ENCODE measurements around the gene APIP.

The APIP gene

DNA sequence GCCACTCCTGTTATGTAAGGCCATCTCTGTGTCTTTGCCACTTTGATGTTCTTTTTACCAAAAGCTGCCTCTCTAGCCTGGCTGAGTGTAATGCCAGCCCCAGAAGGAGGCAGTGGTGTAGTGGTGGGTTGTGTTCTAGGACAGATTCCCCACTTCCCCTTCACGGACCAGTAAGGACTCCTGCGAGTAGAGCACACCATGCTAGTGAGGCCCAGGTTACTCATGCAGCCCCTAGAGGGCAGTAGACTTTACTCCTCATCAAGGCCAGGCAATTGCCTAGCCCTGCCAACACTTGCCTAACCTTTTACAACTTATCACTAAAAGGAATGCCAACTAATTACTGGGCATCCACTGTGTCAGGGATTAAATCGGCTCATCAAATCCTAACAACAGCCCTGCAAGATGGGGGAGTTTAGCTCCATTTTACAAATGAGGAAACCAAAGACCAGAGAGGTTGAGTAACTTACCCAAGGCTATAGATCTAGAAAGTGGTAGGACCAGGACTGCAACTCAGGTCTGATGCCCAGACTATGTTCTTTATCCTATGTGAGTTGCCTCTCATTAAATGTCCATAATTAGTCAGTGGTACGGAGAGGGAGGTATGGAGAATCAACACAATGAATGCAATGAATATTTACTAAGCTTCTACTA lies 75.3 kb downstream of the APIP start:
- DNase-seq (ENCODE audit: low read depth, low spot score): no peak

DNA sequence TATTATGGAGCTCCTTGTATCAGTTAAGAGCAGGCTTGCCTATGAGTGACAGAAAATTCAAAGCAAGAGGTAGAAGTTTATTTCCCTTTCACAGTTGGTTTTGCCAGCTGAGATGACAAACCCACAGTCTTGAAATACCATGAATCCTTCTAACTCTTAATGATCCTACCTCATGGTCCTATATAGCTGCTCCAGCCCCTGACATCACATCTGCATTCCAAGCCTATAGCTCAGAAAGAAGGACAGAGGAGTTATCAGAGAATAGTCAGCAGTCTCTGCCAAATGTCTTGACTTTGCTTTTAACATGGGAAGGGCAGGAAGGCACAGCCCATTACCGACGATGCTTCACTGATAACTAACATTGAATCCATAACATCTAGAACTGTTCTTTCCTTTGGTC lies 76.2 kb downstream of the APIP start:
- no peak for DNase-seq (ENCODE audit: low read depth, low spot score)

GRCh38 chr11:34836958-34837856 lies 79.0 kb downstream of the APIP start:
- no peak for DNase-seq (ENCODE audit: low read depth, low spot score)

DNA sequence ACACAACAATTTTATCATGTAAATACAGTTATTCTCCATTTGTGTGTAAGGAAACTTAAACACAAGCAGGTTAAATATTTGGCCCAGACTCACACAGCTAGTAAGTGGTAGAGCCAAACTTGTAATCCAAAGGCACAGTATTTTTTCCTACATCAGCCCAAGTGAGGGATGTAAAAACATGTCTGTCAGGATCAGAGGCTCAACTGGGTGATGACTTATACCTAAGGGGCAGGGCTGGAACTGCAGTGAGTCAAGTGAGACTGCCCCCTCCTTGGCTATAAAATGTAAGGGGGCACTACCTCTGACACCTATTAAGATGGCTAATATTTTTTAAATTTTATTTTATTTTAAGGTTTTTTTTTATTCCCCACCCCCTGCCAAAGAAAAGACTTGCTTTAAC lies 82.6 kb downstream of the APIP start:
- no peak for DNase-seq (ENCODE audit: low read depth, low spot score)

Data from activated CD4-positive, CD25-positive, alpha-beta regulatory T cell treated with anti-CD3 and anti-CD28 coated beads, Interleukin-2, amount 50 U/mL, for 16 hours (primary cell).